Hepatocyte (in vitro differentiated cells): ENCODE data around the gene MAP3K21. TPM values are rescaled to one million over a fixed set of nuclear protein-coding genes. Genes with fewer than 3 reads are reported as not detected.

Experiments
- DNase-seq: peaks from one replicate; pipeline ENCODE4 v3.0.0-alpha.2; 2016; ENCODE audit warnings: low spot score
- H2AFZ ChIP-seq: fragments of 200-600 bp; sonication (generic); 2 replicates; pipeline ENCODE4 v1.6.0; 2016; ENCODE audit warnings: antibody characterized with exemption, mild to moderate bottlenecking
- H3K27ac ChIP-seq: fragments of 200-600 bp; sonication (generic); 2 replicates; pipeline ENCODE4 v1.5.1; 2016; ENCODE audit warnings: mild to moderate bottlenecking
- H3K27me3 ChIP-seq: fragments of 200-600 bp; sonication (generic); 2 replicates; pipeline ENCODE4 v1.6.1; 2016
- H3K36me3 ChIP-seq: fragments of 200-600 bp; sonication (generic); replicated peaks from 2 replicates; pipeline ENCODE4 v1.5.1; 2016; ENCODE audit warnings: low read depth; ENCODE audit not compliant: insufficient read depth
- H3K4me1 ChIP-seq: fragments of 200-600 bp; sonication (generic); 2 replicates; pipeline ENCODE4 v1.5.1; 2016; ENCODE audit warnings: mild to moderate bottlenecking, moderate library complexity; ENCODE audit not compliant: insufficient read depth
- H3K4me2 ChIP-seq: fragments of 200-600 bp; sonication (generic); 2 replicates; pipeline ENCODE4 v1.6.0; 2016
- H3K4me3 ChIP-seq: fragments of 200-600 bp; sonication (generic); 2 replicates; pipeline ENCODE4 v1.5.1; 2016; ENCODE audit warnings: mild to moderate bottlenecking
- H3K79me2 ChIP-seq: fragments of 200-600 bp; sonication (generic); 2 replicates; pipeline ENCODE4 v1.6.0; 2017; ENCODE audit warnings: mild to moderate bottlenecking
- H3K9me2 ChIP-seq: fragments of 200-600 bp; sonication (generic); replicated peaks from 2 replicates; pipeline ENCODE4 v1.6.0; 2017; ENCODE audit warnings: mild to moderate bottlenecking; ENCODE audit not compliant: insufficient read depth
- H3K9me3 ChIP-seq: fragments of 200-600 bp; sonication (generic); 2 replicates; pipeline ENCODE4 v1.5.1; 2016; ENCODE audit warnings: low read depth, mild to moderate bottlenecking
- H4K20me1 ChIP-seq: fragments of 200-600 bp; sonication (generic); 2 replicates; pipeline ENCODE4 v1.6.0; 2016; ENCODE audit warnings: mild to moderate bottlenecking; ENCODE audit not compliant: insufficient read depth, poor library complexity, severe bottlenecking
- EZH2 ChIP-seq: fragments of 200-600 bp; sonication (generic); IDR thresholded peaks from 2 replicates; pipeline ENCODE4 v1.6.1; 2016; ENCODE audit warnings: antibody characterized with exemption, mild to moderate bottlenecking, borderline replicate concordance
- EZH2phosphoT487 ChIP-seq: fragments of 200-600 bp; sonication (generic); IDR thresholded peaks from one replicate; pipeline ENCODE4 v1.6.1; 2018; ENCODE audit warnings: antibody characterized with exemption, mild to moderate bottlenecking, low read depth, moderate library complexity; ENCODE audit not compliant: unreplicated experiment, severe bottlenecking
- WGBS: methylation state at CpG from one replicate; pipeline ENCODE4 v1.1.6; 2016; ENCODE audit warnings: low lambda C conversion rate; ENCODE audit errors: missing lambda C conversion rate; 5-methylcytosine and 5-hydroxymethylcytosine counted together
- polyA plus RNA-seq: library from polyadenylated mRNA; unstranded; fragments of >200 nt; fragmentation: Nextera tagmentation; extraction: Ambion mirVana; gene quantifications from 2 replicates; pipeline ENCODE4 v1.2.1, GENCODE V29; 2016
- total RNA-seq: library from RNA; depleted of rRNA; stranded (reverse); fragments of >200 nt; gene quantifications from 2 replicates; pipeline ENCODE4 v1.2.3, GENCODE V29; 2014
- TF ChIP-seq, protein P1 (sequence below): fragments of 200-600 bp; sonication (generic); IDR thresholded peaks from 2 replicates; pipeline ENCODE4 v1.5.1; 2016; ENCODE audit warnings: antibody characterized with exemption, mild to moderate bottlenecking; ENCODE audit not compliant: poor library complexity

MAP3K21 gene
- total and polyA plus RNA-seq, 2 experiments from 2014 or later, result 2.5 to 6.9 TPM

DNA sequence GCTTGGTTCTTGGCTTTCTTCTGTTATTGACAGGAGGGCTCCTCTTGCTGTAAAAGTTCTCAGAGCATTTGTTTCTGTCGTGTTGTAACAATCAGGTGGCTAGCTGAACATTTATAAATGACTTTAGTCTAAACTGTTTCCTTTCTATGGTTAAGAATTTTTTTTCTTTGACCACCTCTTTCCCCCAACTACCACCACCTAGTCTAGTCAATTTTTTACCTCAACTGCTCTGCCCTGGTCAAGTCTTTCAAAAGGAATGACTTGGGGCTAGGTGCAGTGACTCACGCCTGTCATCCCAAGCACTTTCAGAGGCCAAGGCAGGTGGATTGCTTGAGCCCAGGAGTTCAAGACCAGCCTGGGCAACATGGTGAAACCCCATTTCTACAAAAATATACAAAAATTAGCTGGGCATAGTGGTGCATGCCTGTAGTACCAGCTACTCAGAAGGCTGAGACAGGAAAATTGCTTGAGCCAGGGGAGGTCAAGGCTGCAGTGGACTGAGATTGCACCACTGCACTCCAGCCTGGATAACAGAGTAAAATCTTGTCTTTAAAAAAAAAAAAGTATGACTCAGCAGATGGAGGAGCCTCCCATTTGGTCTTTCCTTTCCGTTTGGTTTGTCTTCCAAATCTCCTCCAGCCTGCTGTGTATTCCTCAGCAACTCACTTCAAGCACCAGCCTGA is 40.7 kb downstream of the MAP3K21 start:
- no peaks in the 10 kb centered on the region for H4K20me1 ChIP-seq
- TF ChIP-seq EZH2, result no peak
- TF ChIP-seq EZH2phosphoT487, result no peak
- TF ChIP-seq, protein P1, sequence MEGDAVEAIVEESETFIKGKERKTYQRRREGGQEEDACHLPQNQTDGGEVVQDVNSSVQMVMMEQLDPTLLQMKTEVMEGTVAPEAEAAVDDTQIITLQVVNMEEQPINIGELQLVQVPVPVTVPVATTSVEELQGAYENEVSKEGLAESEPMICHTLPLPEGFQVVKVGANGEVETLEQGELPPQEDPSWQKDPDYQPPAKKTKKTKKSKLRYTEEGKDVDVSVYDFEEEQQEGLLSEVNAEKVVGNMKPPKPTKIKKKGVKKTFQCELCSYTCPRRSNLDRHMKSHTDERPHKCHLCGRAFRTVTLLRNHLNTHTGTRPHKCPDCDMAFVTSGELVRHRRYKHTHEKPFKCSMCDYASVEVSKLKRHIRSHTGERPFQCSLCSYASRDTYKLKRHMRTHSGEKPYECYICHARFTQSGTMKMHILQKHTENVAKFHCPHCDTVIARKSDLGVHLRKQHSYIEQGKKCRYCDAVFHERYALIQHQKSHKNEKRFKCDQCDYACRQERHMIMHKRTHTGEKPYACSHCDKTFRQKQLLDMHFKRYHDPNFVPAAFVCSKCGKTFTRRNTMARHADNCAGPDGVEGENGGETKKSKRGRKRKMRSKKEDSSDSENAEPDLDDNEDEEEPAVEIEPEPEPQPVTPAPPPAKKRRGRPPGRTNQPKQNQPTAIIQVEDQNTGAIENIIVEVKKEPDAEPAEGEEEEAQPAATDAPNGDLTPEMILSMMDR, result no peak
- no peak overlapping the region for H2AFZ ChIP-seq
- peaks cover 7% of the 10 kb centered on the region for H3K4me1 ChIP-seq
- H3K9me3 ChIP-seq, result no peaks in the 10 kb centered on the region
- H3K36me3 ChIP-seq, result no peaks in the 10 kb centered on the region
- no peak overlapping the region for H3K4me2 ChIP-seq
- H3K79me2 ChIP-seq, result no peaks in the 10 kb centered on the region
- H3K27ac ChIP-seq, result no peak overlapping the region
- no peaks in the 10 kb centered on the region for H3K27me3 ChIP-seq
- 73% methylated on average over 3 of the region's 3 CpGs for WGBS
- no peaks in the 10 kb centered on the region for H3K9me2 ChIP-seq
- no peak overlapping the region for H3K4me3 ChIP-seq
- no peak for DNase-seq

DNA sequence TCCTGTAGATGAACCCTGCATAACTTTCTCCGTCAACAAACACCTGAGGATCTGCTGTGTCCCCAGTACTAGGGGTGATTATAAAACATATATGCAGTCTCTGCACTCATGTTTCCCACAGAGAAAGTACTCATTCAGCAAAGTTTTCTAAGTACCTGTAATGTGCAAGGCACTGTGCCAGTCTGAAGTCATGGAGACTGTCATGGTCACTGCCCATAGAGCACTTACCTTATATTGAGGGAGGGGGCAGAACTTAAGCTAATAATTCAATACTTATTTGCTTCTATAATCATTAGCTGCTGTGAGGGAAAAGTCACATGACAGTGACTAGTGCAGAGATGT is 41.2 kb downstream of the MAP3K21 start:
- Histone ChIP-seq H3K4me1 (peaks cover 7% of the 10 kb centered on the region), H3K9me3 (no peaks in the 10 kb centered on the region), H3K4me2 (no peak overlapping the region), H3K4me3 (no peak overlapping the region), H3K9me2 (no peaks in the 10 kb centered on the region), H3K27ac (no peak overlapping the region), H3K36me3 (no peaks in the 10 kb centered on the region), H3K79me2 (no peaks in the 10 kb centered on the region), H2AFZ (no peak overlapping the region), H4K20me1 (no peaks in the 10 kb centered on the region), H3K27me3 (no peaks in the 10 kb centered on the region)
- TF ChIP-seq EZH2, result no peak
- TF ChIP-seq EZH2phosphoT487, result no peak
- TF ChIP-seq, protein P1, result no peak
- DNase-seq, result no peak
- 79% methylated on average over 1 of the region's 1 CpG for WGBS

DNA sequence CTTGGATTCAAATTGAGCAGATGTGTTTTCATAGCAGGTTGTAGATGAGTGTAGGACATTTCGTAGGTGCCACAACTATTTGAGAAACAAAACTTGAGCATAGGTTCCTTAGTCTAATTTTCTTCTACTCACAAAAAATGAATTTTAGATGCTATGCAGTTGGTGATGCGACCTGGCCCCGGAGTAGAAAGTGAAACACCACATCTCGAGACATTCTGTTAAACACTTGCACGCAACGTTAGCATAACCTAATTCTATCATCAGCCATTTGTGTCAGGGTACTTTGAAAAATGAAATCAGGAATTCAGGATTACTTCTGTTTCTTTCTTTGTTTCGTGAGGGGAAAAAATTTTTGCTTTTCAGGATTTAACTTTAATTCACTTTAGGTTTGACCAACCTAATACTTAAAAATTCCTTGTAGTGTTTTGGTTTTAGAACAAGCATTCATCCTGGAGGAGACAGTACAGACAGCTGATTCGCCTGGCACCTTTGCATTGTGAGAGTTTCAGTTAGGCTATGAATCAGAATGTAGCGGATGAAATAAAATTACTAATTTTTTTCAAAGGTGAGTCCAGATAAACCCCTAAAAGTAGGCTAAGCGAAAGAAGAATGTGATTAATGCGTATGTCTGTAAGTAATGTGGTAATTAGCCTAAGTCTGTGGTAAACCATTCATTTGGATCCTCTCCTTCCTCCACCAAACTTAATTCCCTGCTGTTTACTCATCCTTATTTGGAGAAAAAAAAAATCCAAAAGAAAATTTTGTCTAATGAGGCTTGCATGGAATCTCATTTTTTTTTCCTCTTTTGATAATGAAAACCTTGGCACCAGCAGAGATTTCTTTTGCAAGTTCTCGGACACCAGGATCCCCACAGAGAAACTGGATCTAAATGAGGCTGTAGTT is 44.9 kb downstream of the MAP3K21 start:
- WGBS, result 96% methylated on average over 12 of the region's 12 CpGs

More for the DNA sequence above, 44.9 kb downstream of the MAP3K21 start:
- Histone ChIP-seq H3K9me2 (no peaks in the 10 kb centered on the region), H3K79me2 (no peaks in the 10 kb centered on the region), H3K36me3 (no peaks in the 10 kb centered on the region), H3K4me2 (no peak overlapping the region), H3K27me3 (no peaks in the 10 kb centered on the region), H3K9me3 (no peaks in the 10 kb centered on the region), H2AFZ (no peak overlapping the region), H3K27ac (no peak overlapping the region), H3K4me3 (no peak overlapping the region), H4K20me1 (no peaks in the 10 kb centered on the region), H3K4me1 (peaks cover 2% of the 10 kb centered on the region)
- DNase-seq, result no peak
- TF ChIP-seq EZH2, result no peak
- no peak for TF ChIP-seq EZH2phosphoT487
- TF ChIP-seq, protein P1, result no peak
